Fibroblast of skin of abdomen (primary cell): ENCODE data around the gene MRPL45.

Source experiments
- DNase-seq: peaks from one replicate; pipeline ENCODE4 v3.0.0-alpha.2; 2013

Gene MRPL45

GRCh38 chr17:38325221-38325851 is 28.4 kb downstream of the MRPL45 start:
- DNase-seq = peak; percentile 23

GRCh38 chr17:38326996-38327792 is 30.2 kb downstream of the MRPL45 start:
- no peak for DNase-seq

GRCh38 chr17:38327936-38328335 is 31.0 kb downstream of the MRPL45 start:
- no peak for DNase-seq

GRCh38 chr17:38328620-38329019 is 31.7 kb downstream of the MRPL45 start:
- DNase-seq = no peak

GRCh38 chr17:38329284-38329683 is 32.3 kb downstream of the MRPL45 start:
- no peak for DNase-seq

GRCh38 chr17:38329808-38330730 is 33.1 kb downstream of the MRPL45 start:
- no peak for DNase-seq

GRCh38 chr17:38330941-38331411 is 34.0 kb downstream of the MRPL45 start:
- DNase-seq = no peak

GRCh38 chr17:38332735-38333134 is 35.8 kb downstream of the MRPL45 start:
- no peak for DNase-seq

GRCh38 chr17:38333635-38334295 is 36.8 kb downstream of the MRPL45 start:
- DNase-seq = no peak

GRCh38 chr17:38334480-38335364 is 37.8 kb downstream of the MRPL45 start:
- DNase-seq = no peak

- DNase-seq = no peak
Observed at GRCh38 chr17:38336838-38337237, 39.9 kb downstream of the MRPL45 start.

- no peak for DNase-seq
Observed at GRCh38 chr17:38338053-38338452, 41.1 kb downstream of the MRPL45 start.

- no peak for DNase-seq
Observed at GRCh38 chr17:38338535-38338934, 41.6 kb downstream of the MRPL45 start.

GRCh38 chr17:38339891-38340290 is 42.9 kb downstream of the MRPL45 start:
- no peak for DNase-seq

- DNase-seq = no peak
Observed at GRCh38 chr17:38341035-38341721, 44.2 kb downstream of the MRPL45 start.

- no peak for DNase-seq
Observed at GRCh38 chr17:38342886-38343607, 46.1 kb downstream of the MRPL45 start.

GRCh38 chr17:38343608-38344419 is 46.8 kb downstream of the MRPL45 start, which contains the start of gene GPR179:
Gene GPR179, minus strand, starts transcription at chr17:38343956. Its CDS starts 167 bp downstream, at chr17:38343789.
- no peak for DNase-seq

- DNase-seq = no peak
Observed at GRCh38 chr17:38344420-38344745, 47.4 kb downstream of the MRPL45 start.

GRCh38 chr17:38345743-38346142 is 48.8 kb downstream of the MRPL45 start:
- no peak for DNase-seq
